ENCODE results near the gene RAE1.
"Not testable (repeated sequence)": the region's sequence is repeated elsewhere in the genome, so short reads cannot be mapped to it uniquely, and the experiment has no call there.

Gene RAE1

GRCh38 chr20:57332105-57333089, 18.7 kb upstream of the RAE1 start:
- Histone ChIP-seq H3K9ac (ENCODE audit: insufficient read length) (no peak overlapping the region), H3K36me3 (ENCODE audit: insufficient read depth, low read length) (no peaks in the 10 kb centered on the region), H3K4me3 (no peak overlapping the region), H3K9me3 (ENCODE audit: low read depth, low read length) (no peaks in the 10 kb centered on the region), H3K27ac (no peak overlapping the region)
- TF ChIP-seq EZH2 (IDR thresholded peaks at IDR 0.05) (no peak), POLR2AphosphoS5 (IDR thresholded peaks at IDR 0.05; ENCODE audit: borderline replicate concordance, low read depth, low read length) (no peak), FOXP2 (optimal IDR thresholded peaks at IDR 0.05; ENCODE audit: control extremely low read depth, extremely low read length, insufficient read depth) (no peak)
- DNase-seq (ENCODE audit: low read depth, low spot score), result no peak

GRCh38 chr20:57335392-57335791, 15.7 kb upstream of the RAE1 start:
- Histone ChIP-seq H3K36me3 (ENCODE audit: insufficient read depth, low read length) (no peaks in the 10 kb centered on the region), H3K9ac (ENCODE audit: insufficient read length) (no peak overlapping the region), H3K27ac (no peak overlapping the region), H3K9me3 (ENCODE audit: low read depth, low read length) (no peaks in the 10 kb centered on the region), H3K4me3 (no peak overlapping the region)
- no peak for TF ChIP-seq POLR2AphosphoS5 (IDR thresholded peaks at IDR 0.05; ENCODE audit: borderline replicate concordance, low read depth, low read length)
- no peak for TF ChIP-seq EZH2 (IDR thresholded peaks at IDR 0.05)
- TF ChIP-seq FOXP2 (optimal IDR thresholded peaks at IDR 0.05; ENCODE audit: control extremely low read depth, extremely low read length, insufficient read depth), result no peak
- no peak for DNase-seq (ENCODE audit: low read depth, low spot score)

GRCh38 chr20:57341663-57342062, 9.4 kb upstream of the RAE1 start:
- no peaks in the 10 kb centered on the region for H3K36me3 ChIP-seq (ENCODE audit: insufficient read depth, low read length)
- no peak overlapping the region for H3K4me3 ChIP-seq
- DNase-seq (ENCODE audit: low read depth, low spot score), result no peak
- TF ChIP-seq EZH2 (IDR thresholded peaks at IDR 0.05) (no peak), POLR2AphosphoS5 (IDR thresholded peaks at IDR 0.05; ENCODE audit: borderline replicate concordance, low read depth, low read length) (no peak), FOXP2 (optimal IDR thresholded peaks at IDR 0.05; ENCODE audit: control extremely low read depth, extremely low read length, insufficient read depth) (no peak)
- H3K27ac ChIP-seq, result no peak overlapping the region
- no peak overlapping the region for H3K9ac ChIP-seq (ENCODE audit: insufficient read length)
- H3K9me3 ChIP-seq (ENCODE audit: low read depth, low read length), result no peaks in the 10 kb centered on the region

GRCh38 chr20:57342829-57343228, 8.2 kb upstream of the RAE1 start:
- no peaks in the 10 kb centered on the region for H3K9me3 ChIP-seq (ENCODE audit: low read depth, low read length)
- H3K36me3 ChIP-seq (ENCODE audit: insufficient read depth, low read length), result no peaks in the 10 kb centered on the region
- no peak overlapping the region for H3K9ac ChIP-seq (ENCODE audit: insufficient read length)
- H3K27ac ChIP-seq, result no peak overlapping the region
- no peak overlapping the region for H3K4me3 ChIP-seq
- TF ChIP-seq POLR2AphosphoS5 (IDR thresholded peaks at IDR 0.05; ENCODE audit: borderline replicate concordance, low read depth, low read length), result no peak
- TF ChIP-seq EZH2 (IDR thresholded peaks at IDR 0.05), result no peak
- TF ChIP-seq FOXP2 (optimal IDR thresholded peaks at IDR 0.05; ENCODE audit: control extremely low read depth, extremely low read length, insufficient read depth), result no peak
- no peak for DNase-seq (ENCODE audit: low read depth, low spot score)

- Histone ChIP-seq H3K9me3 (ENCODE audit: low read depth, low read length) (no peaks in the 10 kb centered on the region), H3K9ac (ENCODE audit: insufficient read length) (no peak overlapping the region), H3K4me3 (no peak overlapping the region), H3K36me3 (ENCODE audit: insufficient read depth, low read length) (no peaks in the 10 kb centered on the region), H3K27ac (no peak overlapping the region)
- no peak for TF ChIP-seq FOXP2 (optimal IDR thresholded peaks at IDR 0.05; ENCODE audit: control extremely low read depth, extremely low read length, insufficient read depth)
- TF ChIP-seq EZH2 (IDR thresholded peaks at IDR 0.05), result no peak
- TF ChIP-seq POLR2AphosphoS5 (IDR thresholded peaks at IDR 0.05; ENCODE audit: borderline replicate concordance, low read depth, low read length), result no peak
- no peak for DNase-seq (ENCODE audit: low read depth, low spot score)
These were observed 4.6 kb upstream of the RAE1 start for GRCh38 chr20:57346477-57346876.

- Histone ChIP-seq H3K27ac (no peak overlapping the region), H3K4me3 (no peak overlapping the region), H3K36me3 (ENCODE audit: insufficient read depth, low read length) (no peaks in the 10 kb centered on the region; the same call in 1 of the 2 replicates), H3K9ac (ENCODE audit: insufficient read length) (no peak overlapping the region), H3K9me3 (ENCODE audit: low read depth, low read length) (no peaks in the 10 kb centered on the region)
- DNase-seq (ENCODE audit: low read depth, low spot score), result no peak
- TF ChIP-seq EZH2 (IDR thresholded peaks at IDR 0.05) (no peak), POLR2AphosphoS5 (IDR thresholded peaks at IDR 0.05; ENCODE audit: borderline replicate concordance, low read depth, low read length) (no peak), FOXP2 (optimal IDR thresholded peaks at IDR 0.05; ENCODE audit: control extremely low read depth, extremely low read length, insufficient read depth) (no peak)
These were observed 3.7 kb upstream of the RAE1 start for GRCh38 chr20:57347393-57347792.

GRCh38 chr20:57348200-57348921, 2.7 kb upstream of the RAE1 start:
- H3K4me3 ChIP-seq; H3K9ac ChIP-seq (ENCODE audit: insufficient read length): not testable (repeated sequence)

GRCh38 chr20:57348922-57349574, 2.0 kb upstream of the RAE1 start:
- not testable (repeated sequence) for H3K9ac ChIP-seq (ENCODE audit: insufficient read length); H3K27ac ChIP-seq; DNase-seq (ENCODE audit: low read depth, low spot score); H3K9me3 ChIP-seq (ENCODE audit: low read depth, low read length); H3K4me3 ChIP-seq
- peaks cover 16% of the 10 kb centered on the region for H3K36me3 ChIP-seq (ENCODE audit: insufficient read depth, low read length)

More at GRCh38 chr20:57348200-57348921, 2.7 kb upstream of the RAE1 start:
- not testable (repeated sequence) for H3K9me3 ChIP-seq (ENCODE audit: low read depth, low read length); H3K36me3 ChIP-seq (ENCODE audit: insufficient read depth, low read length); DNase-seq (ENCODE audit: low read depth, low spot score); H3K27ac ChIP-seq
